Sigmoid colon (tissue), 4 donors: ENCODE measurements around the gene MYO5B.

Experiments
- POLR2AphosphoS5 ChIP-seq, 4 donors: sonication (generic); formaldehyde crosslinking; IDR thresholded peaks; one replicate each; pipeline ENCODE4 v1.6.1; 2017; ENCODE audit warnings: antibody characterized with exemption in 4 of 4
- TF ChIP-seq, protein P1 (sequence below), 4 experiments: fragments of 450-650 bp in 3 of 4; fragments of 200-600 bp in 1 of 4; IDR thresholded peaks; one replicate each; pipeline ENCODE4 v1.5.1; 2016 to 2019; ENCODE audit warnings: antibody characterized with exemption in 4 of 4, mild to moderate bottlenecking in 3 of 4, moderate library complexity in 2 of 4

DNA sequence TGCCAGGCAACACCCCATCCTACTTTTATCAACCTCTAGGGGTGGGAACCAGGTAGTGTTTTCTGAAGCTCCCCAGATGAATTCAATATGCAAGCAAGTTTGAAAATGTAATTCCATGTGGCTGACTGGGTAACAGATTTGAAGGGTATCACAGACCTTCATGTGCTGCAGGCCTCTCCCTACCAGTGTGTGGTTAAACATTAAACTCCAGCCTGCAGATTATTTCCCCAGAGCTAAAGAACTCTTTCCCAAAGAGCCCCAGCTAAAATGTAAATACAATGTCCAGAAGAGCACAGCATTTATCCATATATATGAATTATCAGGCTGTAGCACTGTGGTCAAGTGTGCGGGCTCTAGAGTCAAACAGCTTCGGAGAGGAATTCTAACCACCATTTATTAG is 134.1 kb downstream of the MYO5B start:
- TF ChIP-seq, protein P1, sequence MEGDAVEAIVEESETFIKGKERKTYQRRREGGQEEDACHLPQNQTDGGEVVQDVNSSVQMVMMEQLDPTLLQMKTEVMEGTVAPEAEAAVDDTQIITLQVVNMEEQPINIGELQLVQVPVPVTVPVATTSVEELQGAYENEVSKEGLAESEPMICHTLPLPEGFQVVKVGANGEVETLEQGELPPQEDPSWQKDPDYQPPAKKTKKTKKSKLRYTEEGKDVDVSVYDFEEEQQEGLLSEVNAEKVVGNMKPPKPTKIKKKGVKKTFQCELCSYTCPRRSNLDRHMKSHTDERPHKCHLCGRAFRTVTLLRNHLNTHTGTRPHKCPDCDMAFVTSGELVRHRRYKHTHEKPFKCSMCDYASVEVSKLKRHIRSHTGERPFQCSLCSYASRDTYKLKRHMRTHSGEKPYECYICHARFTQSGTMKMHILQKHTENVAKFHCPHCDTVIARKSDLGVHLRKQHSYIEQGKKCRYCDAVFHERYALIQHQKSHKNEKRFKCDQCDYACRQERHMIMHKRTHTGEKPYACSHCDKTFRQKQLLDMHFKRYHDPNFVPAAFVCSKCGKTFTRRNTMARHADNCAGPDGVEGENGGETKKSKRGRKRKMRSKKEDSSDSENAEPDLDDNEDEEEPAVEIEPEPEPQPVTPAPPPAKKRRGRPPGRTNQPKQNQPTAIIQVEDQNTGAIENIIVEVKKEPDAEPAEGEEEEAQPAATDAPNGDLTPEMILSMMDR (IDR thresholded peaks at IDR 0.05) = no peak
- no peak for TF ChIP-seq POLR2AphosphoS5 (IDR thresholded peaks at IDR 0.05)
